H1 (cell line): ENCODE results near the gene LAMB3. TPM values are rescaled to one million over a fixed set of nuclear protein-coding genes. Genes with fewer than 3 reads are reported as not detected.

Source experiments
- CREB1 ChIP-seq: IDR thresholded peaks from 2 replicates; pipeline ENCODE4 v1.6.1; 2012; ENCODE audit warnings: inconsistent platforms
- polyA plus RNA-seq, 7 experiments: library from polyadenylated mRNA; depleted of rRNA in 3 of 7; stranded (reverse) in 5 of 7; unstranded in 2 of 7; fragments of >200 nt in 5 of 7; fragments of 200-250 nt in 2 of 7; gene quantifications; 1 replicate in 5 of 7; 2 replicates in 1 of 7; 4 replicates in 1 of 7; pipeline versions ENCODE4 v1.2.1 to v1.2.3, GENCODE V29; 2011 to 2013; ENCODE audit warnings: missing spikeins in 2 of 7, mixed read lengths in 2 of 7
- total RNA-seq: library from RNA; stranded (reverse); fragmentation: NEBNext Ultra II Directional; extraction: Animal tissue kit (Norgen Biotek cat#: 25700); gene quantifications from 2 replicates; pipeline ENCODE4 v1.2.1, GENCODE V29; 2021

Gene LAMB3
- total and polyA plus RNA-seq, 2 of the 8 experiments (the other 6 are each of a cell fraction or from before 2014, with no cell fraction given): 0.45 to 0.50 TPM

- no peak for TF ChIP-seq CREB1
These were observed 32.3 kb downstream of the LAMB3 start (continued) for GRCh38 chr1:209619696-209620486.
